GM18508 (cell line): ENCODE measurements around the gene TAS2R40.
"Not testable (repeated sequence)": the region's sequence is repeated elsewhere in the genome, so short reads cannot be mapped to it uniquely, and the experiment has no call there.

Source experiments
- ATAC-seq: cut with Tn5 transposase; IDR thresholded peaks from one replicate; pipeline ENCODE4 v1.9.1; 2021; ENCODE audit warnings: moderate number of reproducible peaks; ENCODE audit not compliant: insufficient read depth, unreplicated experiment

Gene TAS2R40

GRCh38 chr7:143245123-143245522 lies 23.3 kb downstream of the TAS2R40 start:
- ATAC-seq, result no peak

- no peak for ATAC-seq
Measured at GRCh38 chr7:143247372-143247771, 25.5 kb downstream of the TAS2R40 start.

- ATAC-seq, result no peak
Measured at GRCh38 chr7:143248761-143249354, 27.0 kb downstream of the TAS2R40 start.

- ATAC-seq, result no peak
Measured at GRCh38 chr7:143250199-143250598, 28.4 kb downstream of the TAS2R40 start.

- no peak for ATAC-seq
Measured at GRCh38 chr7:143250822-143251221, 29.0 kb downstream of the TAS2R40 start.

GRCh38 chr7:143252006-143252405 lies 30.2 kb downstream of the TAS2R40 start:
- ATAC-seq, result no peak

- no peak for ATAC-seq
Measured at GRCh38 chr7:143255564-143255963, 33.7 kb downstream of the TAS2R40 start.

GRCh38 chr7:143256325-143256724 lies 34.5 kb downstream of the TAS2R40 start:
- ATAC-seq, result no peak

GRCh38 chr7:143256932-143257331 lies 35.1 kb downstream of the TAS2R40 start:
- peak; percentile 54 for ATAC-seq

- no peak for ATAC-seq
Measured at GRCh38 chr7:143257501-143257900, 35.7 kb downstream of the TAS2R40 start.

GRCh38 chr7:143258831-143259230 lies 37.0 kb downstream of the TAS2R40 start:
- no peak for ATAC-seq

- ATAC-seq, result no peak
Measured at GRCh38 chr7:143259765-143260164, 37.9 kb downstream of the TAS2R40 start.

GRCh38 chr7:143261901-143262300 lies 40.1 kb downstream of the TAS2R40 start:
- ATAC-seq, result no peak

GRCh38 chr7:143263266-143264195 lies 41.7 kb downstream of the TAS2R40 start, which contains the start of gene GSTK1:
Gene GSTK1 (plus strand): TSS chr7:143263441. CDS start chr7:143263514, 73 bp downstream.
- peak; percentile 91 for ATAC-seq

GRCh38 chr7:143264196-143264568 lies 42.3 kb downstream of the TAS2R40 start:
- ATAC-seq, result not testable (repeated sequence)

GRCh38 chr7:143265017-143265693 lies 43.3 kb downstream of the TAS2R40 start:
- no peak for ATAC-seq

GRCh38 chr7:143269251-143269650 lies 47.4 kb downstream of the TAS2R40 start:
- ATAC-seq, result no peak

GRCh38 chr7:143271240-143271639 lies 49.4 kb downstream of the TAS2R40 start:
- ATAC-seq, result no peak
